HG03108 (cell line): ENCODE results near the gene EHD1.
"Not testable (repeated sequence)": the region's sequence is repeated elsewhere in the genome, so short reads cannot be mapped to it uniquely, and the experiment has no call there.

Experiments
- ATAC-seq: cut with Tn5 transposase; IDR thresholded peaks from one replicate; pipeline ENCODE4 v1.9.1; 2021; ENCODE audit warnings: moderate library complexity; ENCODE audit not compliant: unreplicated experiment

The EHD1 gene

DNA sequence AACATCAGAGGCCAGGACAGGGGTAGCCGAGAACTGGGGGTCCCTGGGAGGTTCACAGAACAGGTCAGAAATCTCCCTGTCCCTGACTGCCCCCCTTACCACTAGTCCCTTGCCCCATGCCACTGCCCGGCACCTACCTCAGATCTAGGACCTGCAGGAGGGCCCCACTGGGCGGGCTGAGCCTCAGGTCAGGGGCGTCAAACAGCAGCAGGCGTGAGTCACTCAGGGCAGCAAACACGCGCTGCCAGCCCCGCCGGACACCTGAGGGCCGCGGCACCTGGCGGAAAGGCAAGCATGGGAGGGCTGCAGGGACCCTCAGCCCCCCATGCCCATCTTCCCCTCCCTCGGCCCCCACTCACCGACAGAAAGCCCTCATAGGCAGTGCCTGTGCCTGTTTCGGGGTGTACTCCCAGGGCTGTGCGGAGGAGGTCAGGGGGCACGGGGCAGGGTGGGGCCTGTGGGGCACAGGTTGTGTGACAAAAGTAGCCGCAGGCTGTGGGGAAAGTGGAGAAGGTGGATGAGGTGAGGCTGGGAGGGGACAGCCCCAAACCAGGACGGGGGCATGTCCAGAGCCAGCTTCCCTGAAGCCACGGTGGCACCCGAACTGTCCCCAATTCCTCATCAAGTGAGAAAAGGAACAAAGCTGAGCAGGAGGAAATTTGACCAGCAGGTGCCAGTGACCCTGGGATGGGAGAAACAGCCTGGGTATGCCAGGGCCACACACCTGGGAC, 45.8 kb downstream of the EHD1 start:
- ATAC-seq, result no peak

DNA sequence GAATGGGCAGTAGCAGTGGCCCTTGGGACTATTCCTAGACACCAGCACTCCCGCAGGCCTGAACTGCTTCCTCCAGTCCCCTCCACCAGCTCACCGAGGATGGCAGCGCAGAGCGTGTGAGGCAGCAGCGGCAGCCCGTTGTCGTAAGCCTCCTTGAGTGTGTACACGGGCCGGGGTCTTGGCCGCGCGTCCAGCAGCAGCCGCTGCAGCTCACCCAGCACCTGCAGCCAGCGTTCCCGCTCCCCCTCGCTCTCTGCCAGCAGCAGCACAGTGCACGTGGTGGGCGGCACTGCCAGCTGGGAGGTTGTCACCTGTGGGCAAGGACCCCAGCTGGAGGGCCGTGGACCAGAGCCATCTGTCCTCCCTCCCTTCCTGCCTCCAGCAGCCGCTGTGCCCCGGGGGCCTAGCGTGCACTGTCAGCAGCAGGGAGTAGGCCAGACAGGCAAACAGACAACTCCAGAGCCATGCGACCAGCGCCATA, 47.0 kb downstream of the EHD1 start:
- no peak for ATAC-seq

DNA sequence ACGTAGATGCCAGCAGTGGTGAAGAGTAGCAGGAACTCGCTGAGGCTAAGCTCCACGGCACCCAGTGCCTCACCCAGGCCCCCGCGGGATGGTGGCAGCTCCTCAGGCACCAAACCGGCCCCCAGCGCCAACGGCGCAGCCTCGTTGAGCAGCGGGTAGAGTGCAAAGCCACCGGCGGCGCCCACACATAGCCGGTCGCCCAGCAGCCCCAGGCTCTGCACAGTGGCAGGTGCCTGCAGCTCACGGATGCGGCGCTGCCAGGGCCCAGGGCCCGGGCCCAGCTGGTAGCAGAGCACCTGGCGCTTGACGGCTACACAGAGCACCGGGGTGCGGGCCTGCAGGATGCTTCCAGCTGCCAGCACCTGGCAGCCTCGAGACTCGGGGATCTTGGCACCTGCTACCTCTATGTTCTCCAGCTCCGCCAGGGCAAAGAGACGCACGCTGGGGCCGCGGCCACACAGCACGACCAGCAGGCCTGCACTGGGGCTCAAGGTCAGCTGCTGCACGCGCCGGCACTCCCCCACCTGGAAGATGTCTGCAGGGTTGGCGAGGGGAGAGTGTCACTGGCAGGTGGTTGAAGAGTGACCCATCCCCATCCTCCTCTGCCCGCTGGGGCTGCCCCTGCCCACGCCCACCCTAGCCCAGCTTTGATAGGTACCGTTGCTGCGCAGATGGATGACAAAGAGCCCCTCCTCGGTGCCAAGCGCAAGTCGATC, 48.7 kb downstream of the EHD1 start:
- no peak for ATAC-seq

DNA sequence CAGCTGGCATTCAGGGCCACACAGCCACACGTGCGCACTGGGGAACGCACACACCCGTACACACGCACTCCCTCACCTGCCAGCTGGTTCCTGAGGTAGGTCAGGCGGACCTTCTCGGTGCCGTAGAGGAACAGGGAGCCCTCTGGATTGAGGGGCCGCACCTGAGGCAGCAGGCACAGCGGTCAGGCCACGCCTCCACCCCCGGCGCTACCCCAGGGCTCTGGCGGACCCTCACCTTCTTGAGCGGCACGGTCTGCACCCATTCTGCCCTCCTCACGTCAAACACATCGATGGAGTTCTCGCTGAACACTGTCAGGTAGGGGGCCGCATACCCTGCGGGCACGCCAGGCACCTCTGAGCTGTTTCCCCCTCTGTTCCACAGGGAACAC, 51.0 kb downstream of the EHD1 start:
- ATAC-seq, result no peak

DNA sequence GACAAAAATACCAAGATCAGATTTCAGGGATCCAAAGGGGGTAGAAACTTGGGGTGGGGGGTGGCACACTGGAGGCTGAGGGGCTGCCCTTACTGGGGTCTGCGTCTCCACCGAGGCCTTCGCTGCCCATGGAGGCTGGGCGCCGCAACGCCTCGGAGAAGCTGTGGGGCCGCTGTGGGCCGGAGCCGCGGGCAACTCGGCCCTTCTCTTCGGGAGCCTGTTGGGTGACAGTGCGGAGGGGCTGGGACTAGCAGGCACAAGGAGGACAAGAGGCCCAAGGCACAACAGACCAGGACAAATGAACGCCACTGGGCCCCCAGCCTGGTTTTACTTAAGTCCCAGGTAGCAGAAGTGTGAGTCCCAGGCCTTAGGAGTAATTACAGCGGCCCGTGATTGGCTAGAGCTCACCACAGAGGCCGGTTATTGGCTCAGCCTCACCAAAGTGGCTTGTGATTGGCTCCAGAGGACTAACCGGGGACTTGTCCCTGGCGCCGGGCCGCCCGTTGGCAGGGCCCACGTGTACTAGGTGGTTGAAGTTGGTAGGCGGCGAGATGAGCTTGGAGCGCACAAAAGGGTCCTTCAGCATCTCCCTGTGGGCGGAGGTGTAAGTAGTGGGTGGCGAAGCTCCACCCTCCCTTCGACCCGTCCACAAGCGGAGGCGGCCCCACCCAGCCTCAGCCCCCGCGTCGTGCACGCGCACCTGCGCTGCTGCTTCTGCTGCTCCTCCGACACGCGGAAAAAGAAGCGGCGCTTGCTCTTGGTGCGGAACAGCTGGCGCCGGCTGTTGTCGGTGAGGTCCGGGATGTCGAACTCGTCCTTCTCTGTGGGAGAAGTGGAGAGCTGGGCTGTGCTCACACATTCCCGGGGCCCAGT, 51.6 kb downstream of the EHD1 start:
- ATAC-seq, result no peak

DNA sequence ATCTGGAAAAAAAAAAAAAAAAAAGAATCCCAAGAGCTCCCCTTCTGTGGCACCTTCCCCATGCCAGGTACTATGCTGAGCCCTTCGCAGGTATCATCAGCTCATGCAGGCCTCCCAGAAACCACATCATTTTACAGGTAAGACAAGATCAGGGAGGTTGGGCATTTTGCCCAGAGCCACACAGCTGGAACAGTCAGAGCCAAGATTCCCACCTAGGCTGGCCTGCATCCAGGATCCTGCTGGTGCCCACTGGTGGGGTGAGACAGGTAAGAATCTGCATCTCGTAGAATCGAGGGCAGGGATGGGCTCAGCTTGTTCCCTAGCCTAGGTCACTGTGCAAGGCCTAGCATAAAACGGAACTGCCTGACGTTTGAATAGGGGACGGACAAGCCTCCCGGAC, 52.4 kb downstream of the EHD1 start:
- no peak for ATAC-seq

DNA sequence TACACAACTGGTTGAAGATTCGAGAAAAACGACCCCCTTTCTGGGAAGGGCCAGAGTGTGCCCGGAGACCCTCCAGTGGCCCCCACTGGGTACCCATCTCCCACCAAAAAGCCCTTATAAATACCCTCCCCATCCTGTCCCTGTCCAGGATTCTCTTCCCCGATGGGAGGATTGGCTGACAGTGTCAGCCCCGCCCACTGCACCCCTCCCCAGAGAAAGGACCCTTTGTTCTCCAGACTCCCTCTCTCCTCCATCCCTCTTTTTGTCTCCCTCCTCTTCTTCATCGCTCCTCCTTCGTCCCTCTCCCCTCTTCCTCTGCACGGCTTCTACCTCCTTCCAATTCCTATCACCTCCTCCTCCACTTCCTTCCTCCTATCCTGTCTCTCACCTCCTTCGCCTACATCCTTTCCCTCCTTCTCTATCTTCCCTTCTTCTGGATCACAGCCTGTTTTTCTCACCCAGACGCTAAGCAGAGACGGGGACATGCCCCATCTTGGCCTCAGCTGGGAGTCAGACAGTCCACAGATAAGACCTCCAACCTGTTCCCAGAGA, 54.8 kb downstream of the EHD1 start:
- ATAC-seq, result no peak

DNA sequence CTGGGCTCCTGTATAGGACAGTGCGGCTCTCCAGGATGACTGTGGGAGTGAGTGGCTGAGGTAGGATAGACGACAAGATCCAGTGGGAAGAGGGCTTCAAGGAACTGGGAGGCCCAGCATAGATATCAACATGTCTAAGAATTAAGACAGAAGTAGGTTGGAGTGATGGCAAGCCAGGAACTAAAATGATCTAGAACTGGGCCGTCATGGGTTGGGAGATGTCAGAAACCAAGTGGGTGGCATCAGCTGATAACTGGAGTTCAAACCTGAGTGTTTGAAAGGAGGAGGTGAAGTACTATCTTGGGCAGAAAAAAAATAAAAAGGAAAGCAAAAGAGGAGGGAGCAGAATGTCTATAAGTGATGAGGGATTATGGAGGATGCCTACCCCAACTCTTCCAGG, 60.9 kb downstream of the EHD1 start:
- ATAC-seq, result no peak

DNA sequence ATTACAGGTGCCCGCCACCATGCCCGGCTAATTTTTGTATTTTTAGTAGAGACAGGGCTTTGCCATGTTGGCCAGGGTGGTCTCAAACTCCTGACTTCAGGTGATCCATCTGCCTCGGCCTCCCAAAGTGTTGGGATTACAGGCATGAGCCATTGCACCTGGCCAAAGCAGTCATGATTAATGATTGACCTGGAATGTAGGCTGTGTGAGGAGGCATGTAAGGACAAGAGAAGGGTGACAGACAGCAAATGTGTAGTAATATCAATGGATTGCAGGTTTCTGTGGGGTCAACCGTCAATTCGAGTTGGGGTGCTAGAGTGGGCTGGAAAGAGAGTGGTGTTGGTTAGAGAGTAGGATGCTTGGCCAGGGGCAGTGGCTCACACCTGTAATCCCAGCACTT, 63.0 kb downstream of the EHD1 start:
- not testable (repeated sequence) for ATAC-seq

DNA sequence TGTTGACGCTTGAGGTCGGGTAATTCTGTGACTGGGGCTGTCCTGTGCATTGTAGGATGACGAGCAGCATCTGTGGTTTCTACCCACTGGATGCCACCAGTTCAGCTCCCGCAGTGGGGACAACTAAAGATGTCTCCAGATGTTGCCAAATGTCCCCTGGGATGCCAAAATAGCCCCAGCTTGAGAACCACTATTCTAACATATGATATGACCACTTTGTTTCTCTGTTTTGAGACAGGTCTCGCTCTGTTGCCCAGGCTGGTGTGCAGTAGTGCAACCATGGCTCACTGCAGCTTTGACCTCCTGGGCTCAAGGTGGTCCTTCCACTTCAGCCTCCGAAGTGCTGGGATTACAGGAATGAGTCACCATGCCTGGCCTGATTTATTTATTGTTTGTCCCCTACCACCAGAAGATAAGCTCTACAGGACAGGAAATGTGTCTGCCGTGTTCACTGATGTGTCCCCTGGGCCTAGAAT, 63.7 kb downstream of the EHD1 start:
- peak; percentile 53 for ATAC-seq

DNA sequence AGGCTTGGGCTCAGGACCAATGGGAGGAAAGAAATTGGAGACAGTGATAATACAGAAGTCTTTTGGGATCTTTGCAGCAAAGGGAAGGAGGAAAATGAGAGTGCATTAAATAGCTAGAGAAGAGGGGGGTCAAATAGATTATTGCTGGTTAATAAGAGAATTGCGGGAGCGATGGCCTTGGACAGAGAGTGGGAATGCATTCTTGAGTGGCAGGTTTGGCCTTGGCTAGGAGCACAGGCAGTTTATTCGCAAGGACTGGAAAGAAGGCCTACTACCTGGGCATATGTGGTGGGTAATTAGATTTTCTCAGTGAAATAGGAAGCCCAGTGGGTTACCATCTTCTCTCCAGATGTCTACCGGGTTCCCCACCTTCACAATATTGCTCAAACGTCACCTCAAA, 64.6 kb downstream of the EHD1 start:
- no peak for ATAC-seq

DNA sequence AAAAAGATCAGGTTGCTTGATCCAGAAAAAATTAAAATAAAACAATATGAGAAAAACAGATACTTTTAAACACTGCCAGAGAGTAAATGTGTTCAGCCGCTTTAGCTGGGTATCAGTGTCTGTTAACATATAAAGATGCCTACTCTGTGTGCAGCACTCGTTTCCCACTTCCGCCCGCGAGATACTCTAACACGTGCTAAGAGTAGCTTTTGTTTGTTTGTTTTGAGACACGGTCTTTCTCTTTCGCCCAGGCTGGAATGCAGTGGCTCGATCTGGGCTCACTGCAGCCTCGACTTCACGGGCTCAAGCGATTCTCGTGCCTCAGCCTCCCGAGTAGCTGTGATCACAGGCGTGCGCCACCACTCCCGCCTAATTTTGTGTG, 67.5 kb downstream of the EHD1 start:
- ATAC-seq, result peak; percentile 6

DNA sequence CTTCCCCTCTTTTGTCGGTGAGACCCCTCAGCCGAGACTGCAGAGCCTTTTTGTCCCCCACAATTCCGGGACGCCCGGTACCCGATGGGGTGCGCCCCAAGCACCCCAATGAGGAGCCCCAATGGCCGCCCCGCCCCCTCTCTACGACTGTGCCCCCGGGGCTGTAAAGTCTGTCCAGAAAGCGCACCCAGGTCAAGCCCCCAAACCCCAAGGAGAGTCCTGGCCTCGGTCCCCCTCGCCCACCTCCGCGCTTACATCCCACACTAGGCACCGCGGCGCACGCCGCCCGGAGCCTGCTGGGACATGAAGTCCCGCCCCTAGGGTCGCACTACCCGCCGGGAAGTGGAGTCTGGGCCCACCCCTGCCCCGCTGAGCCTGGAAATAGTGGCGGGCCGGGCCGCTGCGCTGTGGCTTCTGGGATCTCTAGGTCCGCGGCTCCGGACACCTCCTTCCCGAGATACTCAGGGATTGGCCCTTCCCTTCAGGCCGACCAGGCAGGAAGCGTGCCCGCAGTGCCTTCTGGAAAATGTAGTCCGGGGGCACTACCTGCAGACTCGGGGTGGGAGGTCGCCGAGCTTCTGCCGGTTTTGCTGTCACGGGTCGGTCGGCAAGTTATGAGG, 68.0 kb downstream of the EHD1 start, which contains the start of gene MEN1:
TSS of gene MEN1 (minus strand) at position 281 of the 620 bp plus-strand sequence. CDS start 442 bp downstream, outside the sequence.
- peak; percentile 50 for ATAC-seq

DNA sequence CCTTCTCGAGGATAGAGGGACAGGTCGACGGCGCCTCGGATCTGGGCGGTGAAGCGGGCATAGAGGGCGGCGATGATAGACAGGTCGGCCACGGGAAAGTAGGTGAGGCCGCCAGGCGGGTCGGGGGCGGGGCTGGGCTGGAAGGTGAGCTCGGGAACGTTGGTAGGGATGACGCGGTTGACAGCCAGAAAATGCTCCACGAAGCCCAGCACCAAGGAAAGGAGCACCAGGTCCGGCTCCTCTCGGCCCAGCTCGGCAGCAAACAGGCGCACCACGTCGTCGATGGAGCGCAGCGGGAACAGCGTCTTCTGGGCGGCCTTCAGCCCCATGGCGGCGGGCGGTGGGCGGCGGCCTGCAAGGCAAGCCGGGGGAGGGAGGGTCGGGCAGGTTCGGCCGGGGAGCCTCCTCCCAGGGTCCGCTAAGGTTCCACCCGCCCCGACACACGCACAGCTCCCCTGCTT, 68.6 kb downstream of the EHD1 start:
- ATAC-seq, result no peak

DNA sequence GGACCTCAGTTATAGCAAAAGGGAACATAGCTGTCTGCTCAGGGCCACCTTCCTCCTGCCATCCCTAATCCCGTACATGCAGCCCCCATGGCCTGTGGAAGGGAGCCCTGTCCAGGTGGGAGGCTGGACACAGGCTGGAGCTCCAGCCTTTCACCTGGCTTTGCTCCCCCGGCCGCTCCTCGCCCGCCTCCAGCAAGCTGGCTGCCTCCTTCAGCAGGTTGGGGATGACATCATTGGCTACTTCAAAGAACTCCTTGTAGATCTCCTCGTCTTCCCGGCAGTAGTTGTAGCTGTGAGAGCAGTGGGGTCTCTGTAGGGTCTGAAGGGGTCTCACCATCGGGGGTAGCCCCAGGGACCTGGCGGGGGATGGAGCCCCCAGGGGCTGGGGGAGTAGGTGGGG, 72.9 kb downstream of the EHD1 start:
- ATAC-seq, result no peak

DNA sequence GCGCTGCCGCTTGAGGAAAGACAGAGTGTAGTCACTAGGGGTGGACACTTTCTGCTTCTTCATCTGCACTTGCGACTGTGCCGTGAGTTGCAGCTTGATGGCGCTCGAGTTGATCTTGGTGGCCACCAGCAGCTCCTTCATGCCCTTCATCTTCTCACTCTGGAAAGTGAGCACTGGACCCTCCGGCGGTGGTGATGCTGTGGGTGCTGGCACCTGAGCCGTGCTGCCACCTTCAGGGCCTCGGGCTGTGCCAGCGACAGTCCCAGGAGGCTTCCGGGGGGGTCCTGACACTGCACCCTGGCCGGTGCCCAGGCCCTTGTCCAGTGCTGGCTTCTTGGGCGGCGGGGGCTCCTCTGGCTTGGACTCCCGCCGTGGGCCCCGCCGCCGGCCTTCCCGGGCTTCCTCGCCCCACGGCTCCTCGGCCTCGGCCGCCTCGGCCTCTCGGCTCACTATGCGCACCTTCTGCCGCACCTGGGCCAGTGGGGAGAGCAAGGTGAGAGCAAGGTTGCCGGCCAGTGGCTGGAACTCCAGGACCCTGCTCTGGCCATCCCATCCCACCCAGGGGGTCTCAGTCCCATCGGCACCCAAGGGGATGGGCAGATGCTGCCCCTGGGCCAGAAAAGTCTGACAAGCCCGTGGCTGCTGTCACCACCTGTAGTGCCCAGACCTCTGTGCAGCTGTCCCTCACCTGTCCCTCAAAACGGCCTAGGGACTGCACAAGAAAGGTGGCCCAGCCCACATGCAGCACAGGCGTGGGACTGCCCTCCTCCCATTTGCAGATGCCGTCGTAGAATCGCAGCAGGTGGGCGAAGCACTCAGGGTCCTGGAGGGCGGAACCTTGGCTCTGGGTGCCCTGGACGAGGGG, 73.8 kb downstream of the EHD1 start:
- no peak for ATAC-seq

DNA sequence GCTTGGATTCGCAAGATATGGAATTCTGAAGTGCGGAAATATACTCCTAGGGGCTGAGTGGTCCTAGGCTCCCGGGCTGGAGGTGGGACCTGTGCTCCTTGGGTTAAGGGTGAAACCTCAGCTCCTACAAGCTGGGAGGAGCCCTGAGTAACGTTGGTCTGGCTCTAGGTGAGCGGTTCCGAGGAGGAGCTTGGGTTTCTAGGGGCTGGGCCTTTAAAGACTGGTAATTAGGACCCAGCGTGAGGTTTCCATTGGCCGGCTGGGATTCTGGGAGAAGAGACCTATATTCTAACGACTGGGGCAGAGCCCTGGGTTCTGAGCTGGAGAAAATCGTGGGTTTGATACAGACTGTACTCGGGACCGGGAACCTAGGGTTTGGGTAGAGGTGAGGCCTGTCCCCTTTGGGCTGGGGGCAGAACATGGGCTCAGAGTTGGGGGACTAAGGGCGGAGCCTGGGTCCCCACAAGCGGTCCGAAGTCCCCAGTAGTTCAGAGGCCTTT, 74.5 kb downstream of the EHD1 start:
- no peak for ATAC-seq

DNA sequence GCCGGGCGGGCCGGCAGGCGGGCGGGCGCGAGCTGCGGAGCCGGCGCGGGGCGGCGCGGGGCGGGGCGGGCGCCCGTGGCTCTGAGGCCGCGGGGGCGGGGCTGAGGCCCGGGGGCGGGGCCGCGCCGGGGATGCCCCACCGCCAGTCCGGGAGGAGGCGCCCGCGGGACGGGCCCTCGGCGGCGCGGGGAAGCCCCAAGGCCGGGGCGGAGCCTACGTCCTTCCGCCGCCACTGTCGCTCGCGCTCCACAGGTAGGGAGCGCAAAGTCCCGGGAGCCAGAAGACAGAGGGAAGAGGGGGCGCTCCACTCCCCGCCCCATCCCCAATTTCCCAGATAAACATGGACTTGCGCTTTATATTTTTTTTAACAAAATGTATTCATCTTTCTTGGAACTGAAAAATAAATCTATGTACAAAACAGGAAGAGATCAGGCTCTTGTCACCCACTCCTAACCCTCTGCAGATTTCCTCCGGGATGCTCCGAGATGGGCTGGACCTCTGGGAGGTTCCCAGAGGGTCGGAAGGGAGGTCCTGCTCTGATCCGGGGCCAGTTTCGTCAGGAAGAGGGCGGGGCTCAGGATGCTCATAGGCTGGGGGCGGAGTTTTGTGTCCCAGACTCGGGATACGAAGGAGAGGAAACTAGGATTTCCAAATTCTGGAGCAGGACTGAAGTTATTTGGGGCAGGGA, 75.1 kb downstream of the EHD1 start, which contains the start of gene MAP4K2:
TSS of gene MAP4K2 (minus strand) at position 57 of the 688 bp plus-strand sequence. CDS start 65 bp downstream, outside the sequence.
- peak; percentile 54 for ATAC-seq
